ENCODE measurements around the gene PHOX2A.
"Not testable (repeated sequence)": the region's sequence is repeated elsewhere in the genome, so short reads cannot be mapped to it uniquely, and the experiment has no call there.

PHOX2A gene

DNA sequence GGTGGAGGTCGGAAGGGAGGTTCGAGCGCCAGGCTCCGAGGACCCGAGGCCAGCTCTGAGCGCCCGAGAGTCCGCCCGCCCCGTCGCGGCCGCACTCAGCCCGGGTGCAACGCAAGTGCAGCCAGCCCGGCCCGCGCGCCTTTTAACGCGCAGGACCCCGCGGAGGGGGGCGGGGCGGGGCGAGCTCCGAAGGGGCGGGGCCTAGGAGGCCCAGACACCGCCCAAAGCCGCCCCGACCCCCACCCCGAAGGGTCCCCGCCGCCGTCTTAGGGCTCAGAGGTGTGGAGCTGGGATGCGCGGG lies at the start of gene PHOX2A:
TSS of gene PHOX2A (minus strand) at position 117 of the 301 bp plus-strand sequence. CDS start 172 bp downstream, outside the sequence.
- TF ChIP-seq, protein P1, sequence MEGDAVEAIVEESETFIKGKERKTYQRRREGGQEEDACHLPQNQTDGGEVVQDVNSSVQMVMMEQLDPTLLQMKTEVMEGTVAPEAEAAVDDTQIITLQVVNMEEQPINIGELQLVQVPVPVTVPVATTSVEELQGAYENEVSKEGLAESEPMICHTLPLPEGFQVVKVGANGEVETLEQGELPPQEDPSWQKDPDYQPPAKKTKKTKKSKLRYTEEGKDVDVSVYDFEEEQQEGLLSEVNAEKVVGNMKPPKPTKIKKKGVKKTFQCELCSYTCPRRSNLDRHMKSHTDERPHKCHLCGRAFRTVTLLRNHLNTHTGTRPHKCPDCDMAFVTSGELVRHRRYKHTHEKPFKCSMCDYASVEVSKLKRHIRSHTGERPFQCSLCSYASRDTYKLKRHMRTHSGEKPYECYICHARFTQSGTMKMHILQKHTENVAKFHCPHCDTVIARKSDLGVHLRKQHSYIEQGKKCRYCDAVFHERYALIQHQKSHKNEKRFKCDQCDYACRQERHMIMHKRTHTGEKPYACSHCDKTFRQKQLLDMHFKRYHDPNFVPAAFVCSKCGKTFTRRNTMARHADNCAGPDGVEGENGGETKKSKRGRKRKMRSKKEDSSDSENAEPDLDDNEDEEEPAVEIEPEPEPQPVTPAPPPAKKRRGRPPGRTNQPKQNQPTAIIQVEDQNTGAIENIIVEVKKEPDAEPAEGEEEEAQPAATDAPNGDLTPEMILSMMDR (conservative IDR thresholded peaks at IDR 0.05; ENCODE audit: low read depth, low read length) = no peak
- no peak for DNase-seq (ENCODE audit: low read depth)
- peak within 1 kb of the TSS; percentile 10 for H3K4me3 ChIP-seq (ENCODE audit: low read length)

DNA sequence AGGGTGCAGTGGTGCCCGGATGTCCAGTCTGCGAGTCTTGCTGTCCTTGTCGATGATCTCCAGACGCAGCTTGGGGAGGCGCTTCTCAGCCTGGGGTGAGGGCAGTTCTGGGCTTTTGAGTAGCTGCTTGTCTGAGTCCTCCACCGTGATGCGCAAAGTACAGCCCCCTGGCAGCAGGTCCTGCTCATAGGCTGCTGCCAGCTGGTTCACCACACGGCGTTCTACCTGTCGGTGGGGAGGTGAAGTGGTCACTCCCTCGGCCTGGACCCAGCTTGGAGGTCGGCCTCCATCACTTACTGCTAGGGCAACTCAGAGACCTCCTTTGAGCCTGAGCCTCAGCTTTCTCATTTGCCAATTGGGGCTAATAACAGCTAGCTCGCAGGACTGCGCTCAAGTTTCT lies 49.4 kb upstream of the PHOX2A start:
- TF ChIP-seq, protein P1 (conservative IDR thresholded peaks at IDR 0.05; ENCODE audit: low read depth, low read length) = no peak
- no peak overlapping the region for H3K4me3 ChIP-seq (ENCODE audit: low read length)
- DNase-seq (ENCODE audit: low read depth) = no peak

DNA sequence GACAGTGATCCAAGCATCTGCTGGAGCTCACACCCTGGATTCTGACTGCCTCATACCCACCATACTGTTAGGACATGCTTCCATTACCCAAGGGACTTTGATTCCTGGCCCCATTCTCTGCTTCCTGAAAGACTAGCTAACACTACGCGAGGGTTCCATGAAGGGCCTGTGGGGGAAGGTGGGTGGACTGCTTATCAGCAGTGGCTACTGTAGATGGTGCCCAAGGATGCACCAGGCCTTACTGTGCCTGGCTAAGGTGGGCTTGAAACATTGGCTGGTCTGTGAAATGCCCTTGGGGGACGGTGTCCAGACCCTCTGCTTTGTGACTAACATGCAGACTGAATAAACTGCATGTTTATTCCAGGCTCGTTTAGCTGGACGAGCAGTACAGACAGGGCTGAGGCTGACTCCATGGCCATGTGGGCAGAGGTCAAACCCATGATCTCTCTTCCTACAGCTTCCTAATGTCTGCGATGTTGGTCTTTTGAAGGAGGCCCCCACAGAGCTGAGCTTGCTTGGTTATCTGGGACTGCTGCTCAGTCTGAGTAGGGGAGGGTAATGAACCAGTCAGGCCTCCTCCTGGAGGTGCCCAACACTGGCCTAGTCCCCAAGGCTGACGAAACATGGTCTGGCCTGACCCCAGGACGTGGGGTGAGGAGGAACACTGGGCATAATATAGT lies 48.3 kb upstream of the PHOX2A start:
- DNase-seq (ENCODE audit: low read depth) = no peak
- TF ChIP-seq, protein P1 (conservative IDR thresholded peaks at IDR 0.05; ENCODE audit: low read depth, low read length) = no peak
- H3K4me3 ChIP-seq (ENCODE audit: low read length) = no peak overlapping the region

DNA sequence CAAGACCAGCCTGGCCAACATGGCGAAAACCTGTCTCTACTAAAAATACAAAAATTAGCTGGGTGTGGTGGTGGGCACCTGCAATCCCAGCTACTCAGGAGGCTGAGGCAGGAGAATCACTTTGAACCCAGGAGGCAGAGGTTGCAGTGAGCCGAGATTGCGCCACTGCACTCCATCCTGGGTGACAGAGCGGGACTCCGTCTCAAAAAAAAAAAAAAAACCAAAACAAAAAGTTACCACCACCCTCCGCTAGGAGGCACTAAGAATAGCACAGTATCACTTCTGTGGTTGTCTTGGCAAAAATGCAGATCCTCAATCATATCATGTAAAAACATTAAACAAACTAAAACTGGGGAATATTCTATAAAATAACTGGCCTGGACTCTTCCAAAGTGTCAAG lies 46.8 kb upstream of the PHOX2A start:
- TF ChIP-seq, protein P1 (conservative IDR thresholded peaks at IDR 0.05; ENCODE audit: low read depth, low read length) = peak; percentile 54
- not testable (repeated sequence) for DNase-seq (ENCODE audit: low read depth); H3K4me3 ChIP-seq (ENCODE audit: low read length)

DNA sequence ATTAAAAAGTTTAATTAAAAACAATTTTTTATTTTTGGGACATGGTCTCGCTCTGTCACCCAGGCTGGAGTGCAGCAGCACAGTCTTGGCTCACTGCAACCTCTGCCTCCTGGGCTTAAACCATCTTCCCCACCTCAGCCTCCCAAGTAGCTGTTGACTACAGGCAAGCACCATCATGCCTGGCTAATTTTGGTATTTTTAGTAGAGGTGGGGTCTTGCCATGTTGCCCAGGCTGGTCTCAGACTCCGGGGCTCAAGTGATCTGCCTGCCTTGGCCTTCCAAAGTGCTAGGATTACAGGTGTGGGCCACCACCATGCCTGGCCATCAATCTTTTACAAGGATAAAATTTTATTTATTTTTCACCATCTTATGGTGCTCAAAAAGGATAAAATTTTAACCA lies 43.3 kb upstream of the PHOX2A start:
- no peak for DNase-seq (ENCODE audit: low read depth)
- TF ChIP-seq, protein P1 (conservative IDR thresholded peaks at IDR 0.05; ENCODE audit: low read depth, low read length) = no peak
- no peak overlapping the region for H3K4me3 ChIP-seq (ENCODE audit: low read length)

DNA sequence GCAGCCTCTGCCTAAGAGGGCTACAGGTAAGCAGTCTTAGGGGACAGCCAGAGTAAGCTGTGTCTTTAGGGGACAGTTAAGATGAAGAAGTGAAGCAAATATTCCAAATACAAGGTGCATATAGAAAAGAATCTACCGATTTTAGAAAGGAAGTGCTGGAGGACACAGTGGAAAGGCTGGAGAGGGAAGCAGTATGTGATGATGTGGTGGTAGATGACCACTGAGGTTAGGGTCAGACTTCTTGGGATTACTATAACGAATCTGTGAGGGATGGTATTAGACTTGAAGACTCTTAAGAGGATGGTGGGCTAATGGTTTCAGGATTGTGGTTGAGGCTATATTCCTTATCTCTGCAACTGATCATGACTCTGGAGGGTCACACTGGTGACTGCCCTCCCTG lies 40.0 kb upstream of the PHOX2A start:
- no peak for DNase-seq (ENCODE audit: low read depth)
- TF ChIP-seq, protein P1 (conservative IDR thresholded peaks at IDR 0.05; ENCODE audit: low read depth, low read length) = no peak
- H3K4me3 ChIP-seq (ENCODE audit: low read length) = no peak overlapping the region

DNA sequence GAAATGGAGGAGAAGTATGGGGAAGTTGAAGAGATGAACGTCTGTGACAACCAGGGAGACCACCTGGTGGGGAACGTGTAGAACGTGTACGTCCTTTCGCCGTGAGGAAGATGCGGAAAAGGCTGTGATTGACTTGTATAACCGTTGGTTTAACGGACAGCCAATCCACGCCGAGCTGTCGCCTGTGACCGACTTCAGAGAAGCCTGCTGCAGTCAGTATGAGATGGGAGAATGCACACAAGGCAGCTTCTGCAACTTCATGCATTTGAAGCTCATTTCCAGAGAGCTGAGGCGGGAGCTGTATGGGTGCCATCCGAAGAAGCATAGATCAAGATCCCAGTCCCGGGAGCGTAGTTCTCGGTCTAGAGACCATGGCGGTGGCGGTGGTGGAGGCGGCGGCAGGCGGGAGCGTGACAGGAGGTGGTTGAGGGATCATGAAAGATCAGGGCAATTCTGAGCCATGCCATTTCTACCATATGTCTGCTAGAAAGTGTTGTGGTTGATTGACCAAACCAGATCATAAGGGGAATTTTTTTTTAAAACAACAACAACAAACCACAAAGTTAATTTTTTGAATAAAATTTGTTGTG lies 36.8 kb upstream of the PHOX2A start:
- no peak for DNase-seq (ENCODE audit: low read depth)
- H3K4me3 ChIP-seq (ENCODE audit: low read length) = no peak overlapping the region
- TF ChIP-seq, protein P1 (conservative IDR thresholded peaks at IDR 0.05; ENCODE audit: low read depth, low read length) = no peak
